K562 (cell line): ENCODE data around the gene SMG6. TPM values are rescaled to one million over a fixed set of nuclear protein-coding genes. Genes with fewer than 3 reads are reported as not detected.

ENCODE experiments used
- CREB5 ChIP-seq: fragments of 250-450 bp; sonication (Bioruptor Pico); IDR thresholded peaks from 2 replicates; pipeline ENCODE4 v1.5.0; 2020; ENCODE audit warnings: mild to moderate bottlenecking
- FOSL1 ChIP-seq: fragments of 200-800 bp; sonication (Bioruptor generic); conservative IDR thresholded peaks from 2 replicates; pipeline ENCODE4 v1.6.1; 2016; ENCODE audit warnings: missing genetic modification characterization, missing compliant biosample characterization
- FOXO4 ChIP-seq: fragments of 450-650 bp; formaldehyde crosslinking; IDR thresholded peaks from 2 replicates; pipeline ENCODE4 v1.4.0; 2020; ENCODE audit warnings: mild to moderate bottlenecking, moderate library complexity
- GTF2F1 ChIP-seq: IDR thresholded peaks from 2 replicates; pipeline ENCODE4 v1.6.1; 2011; ENCODE audit warnings: low read depth, low read length, improper control_type of control experiment
- HDAC3 ChIP-seq: fragments of 450-650 bp; IDR thresholded peaks from 2 replicates; pipeline ENCODE4 v1.6.1; 2018; ENCODE audit warnings: borderline replicate concordance, mild to moderate bottlenecking, moderate library complexity; ENCODE audit not compliant: partially characterized antibody
- HINFP ChIP-seq: fragments of 450-650 bp; conservative IDR thresholded peaks from 2 replicates; pipeline ENCODE4 v1.6.1; 2016; ENCODE audit warnings: missing genetic modification characterization, low read depth, mild to moderate bottlenecking, control low read depth, missing compliant biosample characterization
- HNRNPK ChIP-seq: fragments of 200-400 bp; formaldehyde crosslinking; IDR thresholded peaks from one replicate; pipeline ENCODE4 v1.6.1; 2018; ENCODE audit warnings: mild to moderate bottlenecking, low read depth, low read length; ENCODE audit not compliant: poor library complexity, severe bottlenecking
- KLF13 ChIP-seq: fragments of 450-650 bp; IDR thresholded peaks from 2 replicates; pipeline ENCODE4 v1.6.1; 2016; ENCODE audit warnings: missing genetic modification characterization, low read depth, mild to moderate bottlenecking, missing compliant biosample characterization, moderate library complexity, borderline replicate concordance
- MAFK ChIP-seq: IDR thresholded peaks from 2 replicates; pipeline ENCODE4 v1.6.1; 2011; ENCODE audit warnings: low read length, improper control_type of control experiment
- MAX ChIP-seq: sonication (generic); formaldehyde crosslinking; IDR thresholded peaks from 2 replicates; pipeline ENCODE4 v1.9.0; 2022; ENCODE audit warnings: mild to moderate bottlenecking, missing genetic modification reagents
- MBD1 ChIP-seq: fragments of 250-450 bp; sonication (Bioruptor Pico); IDR thresholded peaks from 2 replicates; pipeline ENCODE4 v1.8.0; 2022; ENCODE audit warnings: inconsistent platforms
- MTF1 ChIP-seq: fragments of 250-450 bp; sonication (Bioruptor Pico); IDR thresholded peaks from 2 replicates; pipeline ENCODE4 v1.9.0; 2021; ENCODE audit warnings: moderate library complexity, mild to moderate bottlenecking, inconsistent platforms, borderline replicate concordance
- NELFE ChIP-seq: IDR thresholded peaks from 2 replicates; pipeline ENCODE4 v1.6.1; 2011; ENCODE audit warnings: mild to moderate bottlenecking; ENCODE audit not compliant: insufficient read depth, insufficient read length
- PTBP1 ChIP-seq: fragments of 200-400 bp; formaldehyde crosslinking; IDR thresholded peaks from 2 replicates; pipeline ENCODE4 v1.6.1; 2017; ENCODE audit warnings: low read depth, low read length
- STAG1 ChIP-seq: sonication (generic); formaldehyde crosslinking; IDR thresholded peaks from 2 replicates; pipeline ENCODE4 v1.5.0; 2020; ENCODE audit warnings: missing genetic modification reagents, borderline replicate concordance
- TBP ChIP-seq: optimal IDR thresholded peaks from 2 replicates; pipeline ENCODE3; 2011; ENCODE audit warnings: low read depth, low read length, improper control_type of control experiment
- ZMIZ1 ChIP-seq, 2 experiments: fragments of 150-350 bp in 1 of 2; IDR thresholded peaks; 2 replicates each; pipeline ENCODE4 v1.6.1; 2012 to 2016; ENCODE audit warnings: low read depth in 2 of 2, low read length in 2 of 2, mild to moderate bottlenecking in 1 of 2, moderate library complexity in 1 of 2
- polyA plus RNA-seq, 8 experiments: library from polyadenylated mRNA; depleted of rRNA in 4 of 8; stranded (reverse) in 5 of 8; unstranded in 3 of 8; fragments of >200 nt; fragmentation: Nextera tagmentation in 2 of 8; fragmentation: Illumina TruSeq in 1 of 8; extraction: Ambion mirVana in 2 of 8; extraction: Trizol in 1 of 8; gene quantifications; 2 replicates each; pipeline versions ENCODE4 v1.2.1 to v1.2.3, GENCODE V29; 2011 to 2014; ENCODE audit warnings: inconsistent platforms in 1 of 8, missing spikeins in 1 of 8
- total RNA-seq, 7 experiments: library from RNA; depleted of rRNA in 6 of 7; stranded (reverse); fragments of >200 nt in 6 of 7; fragmentation: Illumina TruSeq in 2 of 7; extraction: Trizol in 2 of 7; gene quantifications; 2 replicates each; pipeline versions ENCODE4 v1.2.1 to v1.2.3, GENCODE V29; 2011 to 2021; ENCODE audit warnings: low replicate concordance in 1 of 7

The SMG6 gene
- total and polyA plus RNA-seq, 9 of the 15 experiments (the other 6 are each of a cell fraction or from before 2014, with no cell fraction given): 0.44 to 13.9 (median 6.0) TPM

- no peak for TF ChIP-seq HINFP
- no peak for TF ChIP-seq MTF1
- TF ChIP-seq CREB5: no peak
- TF ChIP-seq HDAC3: no peak
- no peak for TF ChIP-seq MBD1 (CRISPR knock-in tag)
- no peak for TF ChIP-seq HNRNPK
- peak; percentile 89 for TF ChIP-seq FOSL1
- no peak for TF ChIP-seq PTBP1
- no peak for TF ChIP-seq GTF2F1
- TF ChIP-seq KLF13 (tag): no peak
- TF ChIP-seq NELFE: no peak
- no peak for TF ChIP-seq ZMIZ1 (IDR thresholded peaks at IDR 0.05; ENCODE audit: low read depth in 2 of 2, low read length in 2 of 2)
- TF ChIP-seq STAG1 (CRISPR knock-in tag): no peak
- TF ChIP-seq FOXO4 (CRISPR knock-in tag): no peak
- TF ChIP-seq TBP: no peak
- TF ChIP-seq MAFK: peak; percentile 73; the same call in 1 of the 2 replicates
- no peak for TF ChIP-seq MAX
These were observed 111.1 kb downstream of the SMG6 start (continued) for GRCh38 chr17:2192367-2193057.
